Pulmonary artery endothelial cell (primary cell): ENCODE results near the gene ZBTB7C. TPM values are rescaled to one million over a fixed set of nuclear protein-coding genes. Genes with fewer than 3 reads are reported as not detected.
"Not testable (repeated sequence)": the region's sequence is repeated elsewhere in the genome, so short reads cannot be mapped to it uniquely, and the experiment has no call there.

Experiments
- DNase-seq: peaks from one replicate; pipeline ENCODE4 v3.0.0-alpha.2; 2011; ENCODE audit warnings: low read depth, low spot score
- total RNA-seq: library from RNA; depleted of rRNA; stranded (reverse); fragments of >200 nt; gene quantifications from 2 replicates; pipeline ENCODE4 v1.2.3, GENCODE V29; 2014

The ZBTB7C gene
- not detected in 2 replicates for total RNA-seq

- no peak for DNase-seq
Observed at GRCh38 chr18:48408727-48409590, at the start of gene ZBTB7C. ZBTB7C (minus strand) TSS chr18:48409383.

DNA sequence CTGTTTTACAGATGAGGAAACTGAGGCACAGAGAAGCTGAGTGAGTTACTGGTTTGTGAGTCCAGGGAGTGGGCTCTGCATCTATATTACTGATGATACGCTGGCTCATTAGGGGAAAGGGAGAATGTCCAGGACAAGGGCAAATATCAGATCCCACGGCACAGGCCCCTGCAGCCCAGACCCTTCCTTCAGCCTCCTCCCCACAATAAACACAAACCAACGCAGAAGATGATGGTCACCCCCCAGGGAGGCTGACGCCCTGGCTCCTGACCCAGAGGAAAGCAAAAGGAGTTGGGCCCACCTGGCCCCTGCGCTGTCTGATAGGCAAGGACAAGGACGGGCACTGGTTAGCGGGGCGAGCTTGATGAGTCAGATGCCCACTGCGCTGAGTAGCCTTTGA lies 47.7 kb upstream of the ZBTB7C start:
- no peak for DNase-seq

DNA sequence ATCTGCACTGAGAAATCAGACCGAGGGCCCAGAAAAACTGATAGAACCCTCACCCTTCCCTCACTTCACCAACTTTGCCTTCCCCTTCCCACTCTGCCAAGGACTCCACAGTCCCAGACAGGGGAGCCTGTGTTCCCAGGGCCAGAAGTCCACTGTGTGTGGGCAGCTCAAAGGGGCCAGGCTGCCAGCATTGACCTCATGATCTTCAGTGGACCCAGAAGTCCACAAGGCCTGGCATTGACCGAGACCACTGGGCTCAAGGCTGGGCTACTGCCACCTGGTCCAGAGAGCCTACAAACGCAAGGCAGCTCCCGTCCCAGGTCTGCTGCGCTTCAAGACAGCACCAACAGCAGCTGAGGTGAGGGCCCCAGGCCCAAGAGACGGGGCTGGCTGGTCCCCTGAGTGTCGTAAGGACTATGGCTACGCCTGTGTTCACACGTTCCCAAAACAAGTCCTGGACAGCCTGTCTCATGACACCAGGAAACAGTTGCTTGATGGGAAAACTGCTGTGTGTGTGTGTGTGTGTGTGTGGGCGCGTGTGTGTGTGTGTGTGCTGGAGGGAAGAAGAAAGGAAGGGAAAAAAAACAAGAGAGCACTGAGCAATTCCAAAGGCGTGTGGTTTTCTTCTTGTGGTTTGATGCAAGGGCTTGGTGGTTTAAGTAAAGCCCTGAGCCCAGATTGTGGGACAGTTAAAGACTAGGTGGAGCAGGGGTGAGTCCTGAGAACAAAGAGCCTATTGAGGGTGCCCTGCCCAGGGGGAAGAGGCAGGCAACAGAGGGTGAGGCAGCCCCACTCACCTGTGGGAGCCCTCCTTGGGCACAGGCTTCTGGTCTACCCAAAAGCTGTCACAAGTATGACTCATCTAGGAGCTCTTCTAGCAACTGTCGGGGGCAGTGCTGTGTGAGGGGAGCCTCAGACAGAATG lies 46.6 kb upstream of the ZBTB7C start:
- DNase-seq = no peak

DNA sequence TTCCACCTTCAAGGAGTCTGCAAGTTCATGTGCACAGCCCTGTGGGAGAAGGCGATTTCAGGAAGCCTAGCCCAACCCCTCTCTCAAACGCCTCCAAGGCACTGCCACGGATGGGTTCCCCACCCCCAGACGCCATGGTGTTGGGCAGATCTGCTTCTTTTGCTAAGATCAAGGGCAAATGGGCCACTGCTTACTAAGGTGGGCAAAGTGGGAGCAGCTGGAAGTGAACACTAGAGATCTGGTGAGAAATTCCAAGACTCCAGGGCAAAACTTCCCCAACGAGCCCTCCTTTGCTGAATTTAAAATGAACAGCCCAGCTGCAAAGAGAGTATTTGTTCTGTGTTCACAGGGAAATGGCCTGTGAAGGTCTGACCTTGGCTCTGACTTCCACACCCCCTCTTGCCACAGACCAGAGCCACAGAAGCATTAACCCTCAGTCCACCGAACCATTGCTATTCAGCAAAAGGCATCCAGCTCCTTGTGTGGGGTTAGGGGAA lies 45.1 kb upstream of the ZBTB7C start:
- DNase-seq = no peak

- DNase-seq = no peak
Observed at GRCh38 chr18:48453330-48454066, 44.3 kb upstream of the ZBTB7C start.

DNA sequence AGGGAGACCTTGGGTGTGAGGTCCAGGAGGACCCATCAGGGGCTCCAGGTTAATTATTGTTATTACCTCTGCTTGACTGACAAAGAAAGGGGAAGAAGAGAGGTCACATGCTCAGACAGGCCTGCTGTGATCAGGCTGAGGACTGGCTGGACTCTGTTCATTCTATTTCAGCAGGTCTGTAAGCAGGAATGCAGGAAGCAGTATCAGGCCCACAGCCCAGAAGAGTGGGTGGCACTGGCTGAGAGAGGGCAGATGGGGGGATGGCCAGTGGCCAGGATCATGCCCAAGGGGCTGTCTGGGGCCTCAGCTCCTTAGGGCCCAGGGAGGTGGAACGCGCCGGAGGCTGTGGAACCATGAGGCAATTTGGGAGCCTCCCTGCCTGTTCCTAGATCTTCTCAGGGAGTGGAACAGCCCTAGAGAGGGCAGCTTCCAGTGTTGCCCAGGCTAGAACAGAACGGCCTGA lies 43.7 kb upstream of the ZBTB7C start:
- no peak for DNase-seq

DNA sequence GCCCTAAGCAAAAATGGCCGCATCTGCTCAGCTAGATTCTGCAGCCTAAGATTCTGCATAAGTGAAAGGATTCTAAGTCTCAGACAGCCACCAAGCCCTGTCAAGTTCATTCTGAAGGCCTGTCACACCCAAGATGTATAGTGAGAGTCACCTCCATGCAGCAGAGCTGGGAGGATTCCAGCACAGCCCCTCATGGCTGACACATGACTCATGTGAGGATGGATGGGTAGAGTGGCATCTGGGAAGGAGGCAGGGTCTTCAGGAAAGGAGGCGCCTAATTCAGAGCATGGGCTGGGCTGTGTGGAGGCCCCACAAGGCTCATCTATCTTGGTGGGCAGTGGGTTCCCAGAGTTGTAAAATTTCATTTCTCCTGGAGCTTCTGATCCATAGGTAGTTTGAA lies 41.5 kb upstream of the ZBTB7C start:
- no peak for DNase-seq

GRCh38 chr18:48446582-48447225 lies 37.5 kb upstream of the ZBTB7C start:
- peak; percentile 19 for DNase-seq

DNA sequence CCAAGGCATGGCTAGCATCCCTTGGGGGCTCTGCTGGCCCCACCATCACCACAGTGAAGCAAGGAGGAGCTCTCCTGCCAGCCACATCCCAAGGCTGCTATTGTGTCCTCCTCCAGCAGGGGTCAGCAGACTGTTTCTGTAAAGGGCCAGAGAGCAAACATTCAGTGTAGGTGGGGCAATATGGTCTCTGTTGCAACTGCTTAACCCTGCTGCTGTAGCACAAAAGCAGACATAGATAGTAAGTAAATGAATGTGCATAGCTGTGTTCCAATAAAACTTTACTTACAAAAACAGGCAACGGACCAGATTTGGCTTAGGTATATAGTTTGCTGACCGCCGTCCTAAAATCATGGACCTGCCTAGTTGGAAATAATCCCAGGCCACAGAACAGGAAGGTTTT lies 36.4 kb upstream of the ZBTB7C start:
- DNase-seq = peak; percentile 26

DNA sequence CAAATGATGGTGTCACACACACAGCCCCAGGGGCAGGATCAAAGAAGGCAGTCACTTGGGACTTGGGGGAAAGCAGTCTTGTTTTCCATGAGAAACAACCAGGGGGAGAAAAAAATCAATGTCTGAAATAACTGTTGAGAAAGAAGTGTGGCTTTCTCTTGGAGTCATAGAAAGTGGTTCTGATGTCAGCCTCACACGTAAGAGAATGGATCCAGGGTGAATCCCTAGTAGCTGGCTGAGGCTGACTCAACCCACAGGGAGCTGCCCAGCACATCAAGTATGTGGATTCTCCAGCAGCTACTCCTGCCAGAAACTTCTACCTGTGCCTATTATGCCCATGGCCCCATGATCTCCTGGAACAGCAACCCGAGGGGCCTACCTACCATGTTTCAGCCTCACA lies 33.6 kb upstream of the ZBTB7C start:
- DNase-seq = no peak

DNA sequence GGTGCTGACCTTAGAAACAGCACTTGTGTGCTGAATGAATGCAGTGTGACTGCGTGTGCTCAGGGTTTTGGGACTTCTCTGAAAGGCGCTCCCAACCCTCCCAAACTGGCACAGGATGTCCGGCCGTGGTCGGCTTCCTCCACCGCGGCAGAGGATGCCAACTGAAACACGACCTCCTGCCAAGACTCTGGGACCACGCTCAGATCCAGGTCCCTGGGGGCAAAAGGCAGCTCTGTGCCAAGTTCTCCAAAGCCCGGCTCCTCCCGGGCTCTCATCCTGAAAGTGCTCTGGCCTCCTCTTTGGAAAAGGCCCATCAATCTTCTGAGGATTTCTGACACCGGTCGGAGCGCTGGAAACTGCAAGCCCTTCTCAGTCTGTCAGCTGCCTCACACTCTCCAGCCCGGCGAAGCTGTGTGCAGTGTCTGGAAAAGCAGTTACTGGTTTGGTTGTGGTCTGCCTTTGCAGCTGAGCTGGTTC lies 32.3 kb upstream of the ZBTB7C start:
- no peak for DNase-seq

- DNase-seq = no peak
Observed at GRCh38 chr18:48440924-48441323, 31.7 kb upstream of the ZBTB7C start.

DNA sequence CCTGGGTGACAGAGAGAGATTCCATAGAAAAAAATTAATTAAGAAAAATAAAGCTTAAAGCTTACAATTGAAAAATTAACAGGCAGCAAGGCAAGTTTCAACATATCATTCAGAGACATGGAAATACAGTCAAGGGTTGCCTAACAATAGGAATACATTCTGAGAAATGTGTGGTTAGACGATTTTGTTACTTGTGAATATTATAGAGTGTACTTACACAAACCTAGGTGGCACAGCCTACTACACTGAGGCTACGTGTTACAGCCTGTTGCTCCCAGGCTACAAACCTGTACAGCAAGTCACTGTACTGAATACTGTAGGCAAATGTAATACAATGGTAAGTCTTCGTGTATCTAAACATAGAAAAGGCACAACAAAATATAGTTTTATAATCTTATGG lies 27.7 kb upstream of the ZBTB7C start:
- no peak for DNase-seq

- not testable (repeated sequence) for DNase-seq
Observed at GRCh38 chr18:48434382-48434781, 25.2 kb upstream of the ZBTB7C start.

DNA sequence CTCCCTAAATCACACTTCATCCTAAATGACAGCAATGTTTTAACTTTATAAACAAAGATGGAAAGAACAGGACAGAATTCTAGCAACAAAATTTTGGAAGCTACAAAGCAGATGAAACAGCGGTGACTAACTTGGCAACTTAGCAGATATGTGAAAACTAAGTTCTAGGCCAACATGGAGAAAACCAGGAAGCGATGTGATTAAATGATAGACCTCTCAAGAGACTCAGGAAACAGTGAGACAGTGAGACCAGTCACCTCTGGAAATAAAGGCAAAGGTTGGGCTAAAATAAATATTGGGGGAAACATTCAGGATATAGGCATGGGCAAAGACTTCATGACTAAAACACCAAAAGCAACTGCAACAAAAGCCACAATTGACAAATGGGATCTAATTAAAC lies 24.4 kb upstream of the ZBTB7C start:
- no peak for DNase-seq

GRCh38 chr18:48430150-48430549 lies 21.0 kb upstream of the ZBTB7C start:
- no peak for DNase-seq

GRCh38 chr18:48428475-48429177 lies 19.4 kb upstream of the ZBTB7C start:
- no peak for DNase-seq

DNA sequence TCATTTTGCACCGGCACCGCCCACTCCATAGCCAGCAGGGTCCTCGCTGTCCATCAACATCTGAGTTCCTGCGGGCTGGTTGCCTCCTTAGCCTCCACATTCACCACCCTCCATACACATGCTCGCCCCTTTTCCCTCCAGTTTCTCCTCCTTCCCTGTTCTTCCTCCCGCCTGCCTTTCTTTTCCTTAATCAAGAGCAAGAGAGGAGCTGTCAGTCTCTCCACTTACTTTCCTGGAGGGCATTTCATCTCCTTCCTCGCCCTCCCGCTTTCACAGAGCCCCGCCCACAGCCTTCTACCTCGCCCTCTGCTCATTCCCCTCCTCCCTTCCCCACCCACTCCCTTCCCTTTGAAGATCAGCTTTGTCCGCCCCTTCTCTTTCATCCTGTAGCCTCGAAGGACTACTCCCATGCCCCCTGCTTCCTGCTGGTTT lies 13.8 kb upstream of the ZBTB7C start:
- no peak for DNase-seq

DNA sequence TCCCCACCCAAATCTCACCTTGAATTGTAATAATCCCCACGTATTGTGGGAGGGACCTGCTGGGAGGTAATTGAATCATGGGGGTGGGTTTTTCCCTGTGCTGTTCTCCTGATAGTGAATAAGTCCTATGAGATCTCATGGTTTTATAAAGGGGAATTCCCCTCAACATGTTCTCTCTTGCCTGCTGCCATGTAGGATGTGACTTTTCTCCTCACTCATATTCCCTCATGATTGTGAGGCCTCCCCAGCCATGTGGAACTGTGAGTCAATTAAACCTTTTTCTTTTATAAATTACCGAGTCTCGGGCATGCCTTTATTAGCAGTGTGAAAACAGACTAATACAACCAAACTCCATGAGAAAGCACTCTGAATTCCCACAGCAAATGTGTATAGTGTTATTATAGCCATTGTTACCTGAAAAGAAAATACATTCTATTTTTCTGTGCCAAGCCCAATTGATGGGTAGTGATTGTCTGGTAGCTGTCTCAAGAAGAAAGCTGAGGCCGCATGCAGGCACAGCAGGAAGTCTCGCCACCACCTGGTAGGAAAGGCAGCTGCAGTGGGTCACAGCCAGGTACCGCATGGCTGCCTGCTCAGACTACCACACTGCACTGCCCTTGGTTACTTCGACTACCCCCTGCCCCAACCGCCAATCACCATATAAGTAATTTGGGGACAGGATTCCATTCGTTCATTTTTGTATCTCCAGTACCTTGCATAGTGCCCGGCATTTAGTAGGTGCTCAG lies 10.3 kb upstream of the ZBTB7C start:
- DNase-seq = no peak
